OCI-LY1 (cell line): ENCODE measurements around the gene TEK.

Experiments used
- CTCF ChIP-seq: fragments of 200-600 bp; sonication (generic), shearing (Covaris generic); IDR thresholded peaks from 2 replicates; pipeline ENCODE4 v1.5.1; 2017; ENCODE audit warnings: mild to moderate bottlenecking, antibody characterized with exemption, low read length, moderate library complexity, mixed read lengths
- EZH2 ChIP-seq: fragments of 200-600 bp; sonication (generic), shearing (Covaris generic); IDR thresholded peaks from 2 replicates; pipeline ENCODE4 v1.8.0; 2017; ENCODE audit warnings: borderline replicate concordance, mixed run types, mild to moderate bottlenecking, antibody characterized with exemption, low read length, moderate library complexity, mixed read lengths

- no peak for TF ChIP-seq EZH2
- no peak for TF ChIP-seq CTCF
These were observed 103.6 kb downstream of the TEK start for GRCh38 chr9:27212621-27213020.
